Stimulated activated CD8-positive, alpha-beta memory T cell treated with anti-CD3 and anti-CD28 coated beads, Interleukin-7, amount 100 ng/mL, for 4 hours (primary cell): Measurements from ENCODE around the gene IZUMO2.

Experiments
- DNase-seq, 2 donors: peaks; one replicate each; pipeline ENCODE4 v3.0.0-alpha.2; 2020; ENCODE audit warnings: low read depth in 2 of 2

The IZUMO2 gene

DNA sequence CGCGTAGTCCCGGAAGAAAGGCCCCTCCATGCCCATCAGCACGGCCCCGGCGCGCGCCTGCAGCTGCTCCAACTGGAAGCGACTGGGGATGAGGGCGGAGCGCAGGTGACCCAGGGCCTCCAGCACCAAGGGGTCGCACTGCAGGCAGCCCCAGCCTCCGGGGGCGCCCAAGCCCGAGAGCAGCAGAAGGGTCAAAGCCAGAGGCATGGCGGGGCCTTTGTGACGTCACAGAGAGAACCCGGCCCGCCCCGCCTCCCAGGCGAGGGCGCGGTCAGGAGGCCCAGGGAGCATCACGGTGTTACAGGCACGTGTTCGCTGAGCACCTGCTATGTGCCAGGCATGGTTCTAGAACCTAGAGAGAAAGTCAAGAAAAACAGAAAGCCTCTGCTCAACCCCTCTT lies at the start of gene IZUMO2:
TSS of gene IZUMO2 (minus strand) at position 294 of the 400 bp plus-strand sequence. CDS start at position 207, 87 bp downstream.
- DNase-seq, result no peak

DNA sequence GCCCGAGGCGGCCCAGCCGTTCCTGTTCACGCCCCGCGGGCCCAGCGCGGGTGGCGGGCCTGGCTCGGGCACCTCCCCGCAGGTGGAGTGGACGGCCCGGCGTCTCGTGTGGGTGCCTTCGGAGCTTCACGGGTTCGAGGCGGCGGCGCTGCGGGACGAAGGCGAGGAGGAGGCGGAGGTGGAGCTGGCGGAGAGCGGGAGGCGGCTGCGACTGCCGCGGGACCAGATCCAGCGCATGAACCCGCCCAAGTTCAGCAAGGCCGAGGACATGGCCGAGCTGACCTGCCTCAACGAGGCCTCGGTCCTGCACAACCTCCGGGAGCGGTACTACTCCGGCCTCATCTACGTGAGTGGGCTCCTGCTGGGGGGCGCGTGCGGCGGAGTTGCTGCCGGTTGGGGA lies 47.3 kb upstream of the IZUMO2 start:
- DNase-seq, result no peak

DNA sequence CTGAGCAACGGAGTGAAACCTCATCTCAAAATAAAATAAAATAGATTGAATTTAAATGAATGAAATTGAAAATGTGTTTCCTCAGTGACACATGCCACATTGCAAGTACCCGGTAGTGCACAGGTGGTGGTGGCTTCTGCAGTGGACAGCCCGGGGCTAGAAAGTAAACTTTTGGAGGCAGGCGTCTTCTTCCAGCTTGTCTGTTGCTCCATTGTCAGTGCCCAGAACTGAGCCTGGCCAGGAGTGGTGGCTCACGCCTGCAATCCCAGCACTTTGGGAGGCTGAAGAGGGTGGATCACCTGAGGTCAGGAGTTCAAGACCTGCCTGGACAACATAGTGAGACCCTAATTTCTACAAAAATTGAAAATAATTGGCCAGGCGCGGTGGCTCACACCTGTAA lies 46.0 kb upstream of the IZUMO2 start:
- DNase-seq, result no peak

DNA sequence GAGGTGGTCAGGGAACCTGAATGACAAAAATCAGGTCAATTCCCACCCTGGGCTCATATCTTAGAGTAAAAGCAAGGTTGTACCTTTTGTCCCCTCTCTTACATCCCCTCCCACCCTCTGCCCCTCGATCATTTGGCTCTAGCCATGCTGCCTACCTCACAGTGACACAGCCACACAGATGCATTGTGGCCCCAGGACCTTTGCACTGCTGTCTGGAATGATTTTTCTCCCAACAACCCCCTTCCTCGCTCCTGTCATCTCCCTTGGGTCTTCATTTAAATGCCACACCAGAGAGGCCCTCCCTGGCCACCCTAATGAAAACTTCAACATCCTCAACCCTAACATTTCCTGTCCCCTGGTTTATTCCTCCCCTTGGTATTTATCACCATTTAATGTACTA lies 44.6 kb upstream of the IZUMO2 start:
- no peak for DNase-seq

DNA sequence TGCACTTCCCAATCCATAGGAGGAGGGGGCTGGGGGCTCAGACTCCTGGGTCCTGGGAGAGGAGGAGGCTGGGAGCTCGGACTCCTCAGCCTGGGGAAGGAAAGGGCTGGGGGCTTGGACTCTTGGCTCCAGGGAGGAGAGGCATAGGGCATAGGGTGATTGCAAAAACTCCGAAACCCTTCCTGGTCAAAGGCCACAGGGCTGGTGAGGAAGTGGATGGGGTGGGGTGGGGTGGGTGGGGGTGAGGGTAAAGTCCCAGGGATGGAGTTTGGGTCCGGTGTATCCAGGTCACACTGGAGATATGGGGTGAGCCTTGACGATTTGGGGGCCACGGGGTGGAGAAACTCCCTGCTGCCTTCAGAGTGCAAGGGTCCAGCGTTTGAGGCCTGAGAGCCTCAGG lies 43.1 kb upstream of the IZUMO2 start:
- no peak for DNase-seq

DNA sequence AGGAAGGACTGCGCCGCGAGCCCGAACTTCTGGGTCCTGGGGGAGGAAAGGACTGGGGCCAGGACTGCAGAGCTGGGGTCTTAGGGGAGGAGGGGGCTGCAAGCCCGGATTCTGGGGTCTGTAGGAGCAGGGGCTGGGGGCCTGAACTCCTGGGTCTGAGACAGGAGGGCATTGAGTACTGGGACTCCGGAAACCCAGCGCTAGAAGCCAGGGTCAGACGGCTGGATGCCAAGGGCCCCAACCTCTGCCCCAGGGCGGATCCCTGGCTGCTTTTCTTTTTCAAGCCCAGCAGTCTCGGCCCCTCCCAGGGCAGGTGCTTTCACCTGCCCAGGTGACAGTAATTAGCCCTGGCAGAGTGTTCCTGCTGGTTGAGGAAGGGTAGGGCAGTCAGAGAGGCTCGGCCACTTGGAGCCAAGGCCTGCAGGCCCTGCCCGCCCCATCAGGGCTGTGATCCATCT lies 42.6 kb upstream of the IZUMO2 start:
- no peak for DNase-seq

DNA sequence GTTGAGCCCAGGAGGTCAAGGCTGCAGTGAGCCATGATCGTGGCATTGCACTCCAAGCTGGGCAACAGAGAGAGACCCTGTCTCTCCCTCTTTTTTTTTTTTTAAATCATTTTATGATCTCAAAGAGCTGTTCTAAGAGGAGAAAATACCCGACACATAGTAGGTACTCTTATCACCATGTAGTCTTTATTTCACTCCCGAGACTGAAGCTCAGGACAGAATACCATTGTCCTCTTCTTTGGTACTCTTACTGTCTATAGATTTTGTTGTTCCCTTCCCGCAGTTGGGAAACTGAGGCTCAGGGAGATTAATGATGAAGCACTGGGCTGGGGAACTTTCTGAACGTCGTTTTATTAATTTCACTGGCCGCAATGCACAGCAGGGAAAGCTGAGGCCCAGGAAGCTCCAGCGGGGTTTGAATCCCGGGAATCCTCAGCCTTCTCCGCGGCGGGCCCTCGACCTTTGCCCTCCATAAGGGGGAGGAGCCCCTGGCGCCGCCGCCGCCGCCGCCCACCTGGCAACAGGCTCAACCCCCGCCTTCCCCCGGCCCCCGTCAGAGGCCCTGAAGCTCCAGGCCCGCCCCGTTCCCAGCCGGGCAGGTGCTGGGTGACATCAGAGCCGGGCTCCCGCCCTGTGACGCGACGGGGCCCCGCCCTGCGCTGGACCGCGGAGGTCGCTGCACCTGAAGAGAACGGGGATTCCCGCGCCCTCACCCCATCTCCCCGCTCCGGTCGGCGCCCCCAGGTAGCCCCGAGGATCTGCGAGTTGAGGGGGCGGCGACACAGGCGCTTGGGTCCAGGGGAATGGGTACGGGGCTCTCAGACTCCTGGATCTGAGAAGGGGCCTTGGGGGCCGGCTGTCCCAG lies 42.0 kb upstream of the IZUMO2 start:
- no peak for DNase-seq

DNA sequence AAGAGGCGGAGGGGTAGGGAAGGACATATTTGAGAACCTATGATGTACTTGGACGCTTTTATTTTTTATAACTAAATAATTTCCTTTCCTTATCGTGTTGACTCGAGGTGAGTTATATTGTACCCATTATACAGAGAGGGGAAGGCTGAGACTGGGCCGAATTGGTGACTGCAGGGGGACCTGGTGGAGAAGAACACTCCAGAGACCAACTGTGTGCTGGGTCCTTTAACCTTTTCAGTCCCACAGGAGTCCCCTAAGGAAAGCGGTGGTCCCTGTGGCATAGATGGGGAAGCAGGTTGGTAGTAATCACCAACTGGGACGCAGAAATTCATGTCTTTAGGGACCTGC lies 41.0 kb upstream of the IZUMO2 start:
- no peak for DNase-seq

DNA sequence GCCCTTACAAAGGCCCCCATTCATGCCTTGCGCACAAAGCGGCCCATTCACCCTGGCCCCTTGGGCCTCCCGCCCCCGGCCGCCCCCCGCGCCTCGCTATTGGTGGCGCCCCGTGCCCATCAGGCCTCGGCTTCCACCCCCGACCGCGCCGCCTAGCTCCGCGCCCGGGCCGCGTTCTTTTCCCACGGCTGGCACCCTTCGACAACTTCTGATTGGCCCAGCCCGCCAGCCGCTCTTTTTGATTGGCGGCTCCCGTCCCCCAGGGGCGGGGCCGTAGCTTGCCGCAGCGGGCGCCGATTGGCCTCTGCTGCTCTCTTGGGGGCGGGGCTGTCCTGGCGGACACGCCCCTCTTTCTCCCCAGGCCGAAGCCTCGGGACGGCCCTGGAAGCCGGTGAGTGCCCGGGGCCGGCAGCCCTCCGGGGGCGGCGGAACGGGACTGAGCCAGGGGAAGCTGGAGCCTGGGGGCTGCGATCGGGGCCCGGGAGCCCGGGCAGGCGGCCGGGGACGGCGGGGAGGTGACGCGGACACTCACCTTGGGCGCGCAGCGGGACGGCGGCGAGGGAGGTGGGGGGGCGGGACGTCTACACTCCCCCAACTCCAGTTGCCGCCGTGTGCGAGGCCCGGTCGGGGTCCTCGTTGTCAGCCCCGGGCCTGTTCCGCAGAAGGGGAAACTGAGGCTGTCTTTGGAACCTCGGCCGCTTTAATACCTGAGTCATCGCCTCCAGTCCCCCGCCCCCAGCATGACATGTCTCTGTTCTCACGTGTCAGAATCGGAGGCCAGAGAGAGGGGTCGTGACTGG lies 40.4 kb upstream of the IZUMO2 start, which contains the start of gene MYH14:
TSS of gene MYH14 (plus strand) at position 342 of the 800 bp plus-strand sequence. CDS start 6,744 bp downstream, outside the sequence.
- no peak for DNase-seq

DNA sequence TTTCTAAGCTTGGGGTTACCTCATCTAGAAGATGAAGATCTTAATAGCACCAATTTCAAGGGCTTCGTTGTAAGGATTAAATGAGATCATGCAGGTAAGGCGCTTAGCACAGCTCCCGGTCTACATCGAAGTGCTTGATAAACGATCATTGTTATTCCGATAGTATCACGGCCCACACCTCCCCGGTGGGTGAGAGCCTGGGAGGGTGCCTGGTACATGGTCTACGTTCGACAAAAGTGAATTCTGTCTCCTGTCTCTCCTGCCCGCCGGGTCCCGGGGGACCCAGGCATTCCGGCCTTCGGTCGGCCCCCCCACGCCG lies 39.8 kb upstream of the IZUMO2 start:
- DNase-seq, result no peak

DNA sequence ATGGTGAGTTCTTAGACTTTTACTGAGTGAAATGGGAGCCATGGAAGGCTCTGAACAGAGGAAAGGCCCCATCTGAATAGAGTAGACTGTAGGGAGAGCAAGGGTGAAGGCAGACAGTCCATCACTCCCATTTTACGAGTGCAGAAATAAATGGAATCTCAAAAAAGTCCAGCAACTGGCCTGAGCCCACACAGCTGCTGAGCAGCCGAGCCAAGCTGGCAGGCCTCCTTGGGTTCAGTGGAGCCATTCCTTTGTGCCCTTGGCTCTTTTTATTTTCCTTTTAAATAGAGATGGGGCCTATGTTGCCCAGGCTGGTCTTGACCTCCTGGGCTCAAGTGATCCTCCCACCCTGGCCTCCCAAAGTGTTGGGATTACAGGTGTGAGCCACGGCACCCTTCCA lies 39.3 kb upstream of the IZUMO2 start:
- no peak for DNase-seq

DNA sequence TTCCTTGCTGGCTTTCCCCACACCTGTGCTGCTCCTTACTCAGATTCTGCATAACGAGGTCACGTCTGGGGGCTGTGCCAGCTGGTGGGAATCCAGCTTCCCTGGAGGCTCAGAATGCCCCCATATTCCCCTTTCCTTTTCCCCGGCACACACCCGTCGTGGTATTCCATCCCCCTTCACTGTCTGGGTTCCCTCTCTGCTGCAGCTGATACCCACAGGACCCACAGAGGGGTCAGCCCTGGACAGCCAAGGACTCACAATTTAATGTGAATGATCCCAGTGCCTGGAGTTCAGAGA lies 36.1 kb upstream of the IZUMO2 start:
- no peak for DNase-seq

DNA sequence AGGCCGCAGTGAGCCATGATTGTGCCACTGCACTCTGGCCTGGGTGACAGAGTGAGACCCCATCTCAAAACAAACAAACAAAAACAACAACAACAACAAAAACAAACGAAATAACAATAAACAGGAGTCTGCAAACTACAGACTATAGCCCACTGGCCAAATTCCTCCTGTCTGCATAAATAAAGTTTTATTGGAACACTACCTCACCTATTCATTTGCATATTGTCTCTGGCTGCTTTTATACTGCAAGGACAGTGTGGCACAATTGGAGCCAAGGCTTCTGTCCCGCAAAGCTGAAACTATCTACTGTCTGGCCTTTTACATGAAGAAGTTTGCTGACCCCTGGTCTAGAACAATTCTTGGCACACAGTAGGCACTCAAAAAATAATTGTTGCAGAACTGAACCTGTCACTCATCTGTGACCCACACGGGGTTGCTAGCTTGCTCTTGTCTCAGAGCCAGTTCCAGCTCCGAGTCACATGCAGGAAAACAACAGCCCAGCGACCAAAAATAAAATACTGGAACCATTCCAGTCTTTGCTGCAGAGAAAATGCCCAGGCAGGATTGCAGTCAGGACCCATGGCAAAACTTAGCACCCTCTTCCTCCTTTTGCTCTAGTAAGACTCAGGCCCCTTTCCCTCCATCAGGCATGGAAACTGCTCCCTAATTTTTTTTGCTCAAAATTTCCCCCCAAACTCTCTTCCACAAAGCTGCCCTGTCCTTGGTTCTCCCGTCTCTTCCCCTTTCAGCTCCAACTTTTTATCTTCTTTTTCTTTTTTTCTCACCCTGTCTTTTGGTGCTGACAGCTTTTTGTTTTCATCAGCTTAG lies 35.6 kb upstream of the IZUMO2 start:
- no peak for DNase-seq

DNA sequence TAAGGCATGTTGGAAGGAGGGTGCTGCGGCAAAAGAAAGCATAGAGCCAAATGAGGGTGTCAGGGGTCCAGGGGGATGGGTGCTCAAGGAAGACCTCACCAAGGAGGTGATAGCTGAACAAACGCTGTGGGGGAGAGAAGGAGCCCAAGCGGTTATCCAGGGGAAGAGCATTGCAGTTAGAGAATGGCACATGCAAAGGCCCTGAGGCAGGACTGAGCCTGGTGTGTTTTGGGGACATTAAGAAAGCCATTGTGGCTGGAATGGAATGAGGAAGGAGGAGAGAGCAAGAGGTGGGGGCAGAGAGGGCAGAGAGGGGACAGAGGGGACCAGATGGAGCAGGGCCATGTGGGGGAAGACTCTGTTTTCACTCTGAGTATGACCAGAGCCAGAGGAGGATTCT lies 34.3 kb upstream of the IZUMO2 start:
- DNase-seq, result no peak

DNA sequence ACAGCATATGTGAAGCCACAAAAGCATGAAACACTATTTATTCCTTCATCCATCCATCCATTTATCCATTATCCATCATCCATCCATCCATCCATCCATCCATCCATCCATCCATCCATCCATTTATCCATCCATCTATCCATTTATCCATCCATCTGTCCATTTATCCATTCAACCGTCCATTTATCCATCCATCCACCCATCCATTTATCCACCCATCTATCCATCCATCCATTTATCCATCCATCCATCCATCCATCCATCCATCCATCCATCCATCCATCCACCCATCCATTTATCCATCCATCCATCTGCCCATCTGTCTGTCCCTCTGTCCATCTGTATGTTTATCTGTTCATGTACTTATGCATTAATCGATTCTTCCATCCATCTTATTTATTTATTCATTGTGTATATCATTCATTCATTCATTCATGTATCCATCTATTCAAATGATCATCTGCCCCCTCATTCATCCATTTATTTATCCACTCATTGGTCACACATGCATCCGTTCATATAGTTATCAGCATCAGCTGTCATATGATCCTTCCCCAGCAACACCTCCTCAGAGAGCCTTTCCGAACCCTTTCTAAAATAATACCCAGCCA lies 33.3 kb upstream of the IZUMO2 start:
- DNase-seq, result no peak

DNA sequence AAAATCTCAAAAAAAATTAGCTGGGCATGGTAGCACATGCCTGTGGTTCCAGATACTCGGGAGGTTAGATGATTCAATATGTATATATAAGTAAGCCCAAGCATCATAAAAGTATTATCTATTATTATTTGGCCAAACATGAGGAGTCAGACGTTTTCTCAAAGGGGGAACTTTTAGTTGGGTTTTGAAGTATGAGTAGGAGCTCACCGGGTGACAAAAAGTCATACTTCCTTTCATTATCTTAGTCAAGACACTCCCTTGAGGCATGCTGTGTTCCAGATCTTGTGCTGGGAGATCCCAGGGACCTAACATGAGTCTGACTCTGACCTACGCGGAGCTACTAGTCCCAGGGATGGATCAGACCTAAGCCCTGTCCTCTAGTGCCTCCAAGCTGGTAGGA lies 32.1 kb upstream of the IZUMO2 start:
- DNase-seq, result no peak

DNA sequence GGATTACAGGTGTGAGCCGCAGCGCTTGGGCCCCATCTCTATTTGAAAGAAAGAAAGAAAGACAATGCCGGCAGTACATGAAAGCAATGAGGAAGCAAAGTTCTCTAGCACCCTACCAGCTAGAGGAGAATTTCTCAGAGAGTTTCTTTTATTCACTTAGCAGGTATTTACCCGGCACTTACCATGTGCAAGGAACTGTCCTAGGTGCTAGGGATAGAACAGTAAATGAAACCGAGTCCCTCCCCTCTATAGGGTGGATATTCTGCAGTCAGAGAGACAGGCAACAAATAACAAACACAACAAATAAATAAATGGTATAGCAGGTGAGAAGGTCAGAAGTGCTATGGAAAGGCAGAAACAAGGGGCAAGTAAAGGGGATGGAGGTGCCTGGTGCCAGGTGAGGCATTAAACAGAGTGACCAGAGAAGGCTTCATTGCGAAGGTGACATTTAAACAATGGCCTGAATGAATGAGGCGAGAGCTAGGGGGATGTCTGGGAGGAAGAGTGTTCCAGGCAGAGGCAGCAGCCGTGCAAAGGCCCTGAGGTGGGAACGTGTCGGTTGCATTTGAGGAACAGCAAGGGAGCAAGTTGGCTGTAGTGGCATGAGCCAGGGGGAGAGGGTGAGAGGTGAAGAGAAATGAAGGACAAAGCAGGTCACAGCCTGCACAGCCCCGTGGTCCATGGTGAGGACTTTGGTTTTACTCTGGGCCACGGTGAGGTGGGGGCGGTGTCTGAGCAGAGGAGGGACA lies 29.6 kb upstream of the IZUMO2 start:
- no peak for DNase-seq

DNA sequence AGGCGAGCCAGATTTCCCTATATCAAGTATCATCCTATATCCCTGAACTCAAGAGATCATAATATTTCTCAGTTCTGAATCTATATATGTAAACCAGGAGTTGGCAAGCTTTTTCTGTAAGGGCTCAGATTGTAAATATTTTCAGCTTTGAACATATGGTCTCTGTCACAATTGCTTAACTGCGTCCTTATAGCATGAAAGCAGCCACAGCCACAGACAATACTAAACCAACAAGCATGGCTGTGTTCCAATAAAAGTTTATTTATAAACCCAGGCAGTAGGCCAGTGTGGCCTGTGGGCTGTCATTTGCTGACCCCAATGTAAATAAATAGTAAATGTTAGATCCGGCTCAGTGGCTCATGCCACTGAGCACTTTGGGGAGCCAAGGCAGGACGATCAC lies 28.1 kb upstream of the IZUMO2 start:
- DNase-seq, result no peak

DNA sequence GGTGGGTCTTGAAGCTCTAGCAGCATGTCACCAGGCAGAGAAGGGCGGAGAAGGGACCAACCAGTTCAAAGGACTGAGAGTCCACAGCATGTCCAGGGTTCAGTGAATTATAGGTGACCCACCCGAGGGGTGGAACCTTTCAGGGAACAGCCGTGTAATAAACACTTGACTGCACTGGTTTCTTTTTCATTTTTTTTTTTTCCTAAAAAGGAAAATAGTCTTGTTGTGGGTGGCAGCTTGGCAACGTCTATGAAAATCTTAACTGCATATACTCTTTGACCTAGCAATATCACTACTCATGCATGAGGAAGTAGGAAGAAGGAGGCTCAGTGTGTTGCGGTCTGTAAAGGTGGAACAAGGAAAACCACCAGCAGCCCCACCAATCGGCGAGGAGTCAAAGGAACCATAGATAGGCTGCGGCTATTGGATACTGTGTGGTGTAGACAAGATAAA lies 27.4 kb upstream of the IZUMO2 start:
- no peak for DNase-seq

DNA sequence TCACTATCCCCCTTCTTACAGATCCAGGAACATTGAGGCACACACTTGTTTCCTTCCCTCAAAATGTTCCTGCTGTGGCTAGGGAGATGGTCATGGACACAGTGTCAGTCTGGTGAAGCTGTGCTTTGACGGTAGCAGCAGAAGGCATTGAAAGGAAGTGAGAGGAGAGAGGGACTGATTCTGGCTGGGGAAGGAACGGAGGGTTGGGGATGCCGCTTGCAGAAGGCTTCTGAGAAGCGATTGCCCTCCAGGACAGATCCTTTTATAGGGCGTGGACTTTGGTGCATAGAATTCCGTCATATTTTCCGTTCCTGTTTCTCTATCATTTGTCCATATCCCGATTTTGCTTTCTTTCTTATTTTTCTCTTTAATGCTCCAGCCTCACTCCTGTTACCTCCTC lies 26.2 kb upstream of the IZUMO2 start:
- no peak for DNase-seq

DNA sequence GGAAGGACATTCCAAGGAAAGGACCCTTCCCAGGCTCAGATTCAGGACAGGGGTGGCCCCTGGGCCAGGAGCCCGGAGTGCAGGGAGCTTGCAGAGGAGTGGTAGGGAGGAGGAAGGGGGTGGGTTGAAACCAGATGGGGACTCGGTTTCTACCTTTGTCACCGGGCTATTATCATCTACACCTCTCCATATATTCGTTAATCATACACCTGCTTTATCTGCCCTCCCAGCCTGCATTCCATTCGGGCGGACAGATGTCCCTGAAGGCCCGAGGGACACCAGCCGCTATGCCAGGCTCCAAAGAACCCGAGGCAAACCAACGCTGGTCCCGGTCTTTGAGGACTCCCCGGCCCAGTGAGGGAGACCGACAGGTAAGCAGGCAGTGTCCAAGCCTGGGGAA lies 24.9 kb upstream of the IZUMO2 start:
- no peak for DNase-seq
